DMS153 treated with DMSO at 0.1 percent for 48 hours (cell line): Measurements from ENCODE around the gene SFMBT2.
"Not testable (repeated sequence)": the region's sequence is repeated elsewhere in the genome, so short reads cannot be mapped to it uniquely, and the experiment has no call there.

Source experiments
- DNase-seq: peaks from one replicate; lab custom pipeline; 2025; ENCODE audit not compliant: unreplicated experiment; lab: John Stamatoyannopoulos, UW

Gene SFMBT2

DNA sequence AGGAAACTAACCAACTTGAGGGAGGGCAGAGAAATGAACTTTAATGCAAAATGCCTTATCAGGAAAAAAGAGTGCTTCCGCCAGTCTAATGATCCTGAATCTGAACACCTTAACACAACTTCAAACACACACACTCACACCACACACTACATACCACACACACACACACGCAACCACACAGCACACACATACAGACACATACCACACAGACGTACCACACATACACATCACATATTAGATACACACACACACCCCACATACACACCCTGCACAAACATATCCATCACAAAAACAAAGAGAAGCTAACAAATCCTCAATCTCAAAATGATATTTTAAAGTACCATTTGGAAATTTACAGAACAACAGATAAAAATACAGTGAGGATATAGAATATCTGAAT, 175.5 kb downstream of the SFMBT2 start:
- no peak for DNase-seq

DNA sequence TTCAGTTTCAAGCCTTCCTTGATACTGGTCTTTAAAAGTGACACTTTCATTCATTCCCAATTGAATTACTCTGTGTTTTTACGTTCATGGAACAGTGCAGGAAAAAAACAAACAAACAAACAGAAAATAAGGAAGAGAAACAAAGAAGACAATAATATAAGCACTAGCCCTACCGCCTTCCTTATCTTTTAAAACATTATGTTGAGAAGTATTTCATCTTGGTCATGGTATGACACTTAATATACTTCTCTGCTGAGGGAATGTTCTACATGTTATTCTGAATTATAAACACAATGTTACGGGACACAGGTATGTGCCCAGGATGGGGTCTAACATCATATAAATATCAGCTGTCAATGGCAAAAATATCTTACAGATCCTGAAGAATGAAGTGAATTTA, 176.7 kb downstream of the SFMBT2 start:
- DNase-seq = no peak

GRCh38 chr10:7233259-7233991, 177.4 kb downstream of the SFMBT2 start:
- no peak for DNase-seq

DNA sequence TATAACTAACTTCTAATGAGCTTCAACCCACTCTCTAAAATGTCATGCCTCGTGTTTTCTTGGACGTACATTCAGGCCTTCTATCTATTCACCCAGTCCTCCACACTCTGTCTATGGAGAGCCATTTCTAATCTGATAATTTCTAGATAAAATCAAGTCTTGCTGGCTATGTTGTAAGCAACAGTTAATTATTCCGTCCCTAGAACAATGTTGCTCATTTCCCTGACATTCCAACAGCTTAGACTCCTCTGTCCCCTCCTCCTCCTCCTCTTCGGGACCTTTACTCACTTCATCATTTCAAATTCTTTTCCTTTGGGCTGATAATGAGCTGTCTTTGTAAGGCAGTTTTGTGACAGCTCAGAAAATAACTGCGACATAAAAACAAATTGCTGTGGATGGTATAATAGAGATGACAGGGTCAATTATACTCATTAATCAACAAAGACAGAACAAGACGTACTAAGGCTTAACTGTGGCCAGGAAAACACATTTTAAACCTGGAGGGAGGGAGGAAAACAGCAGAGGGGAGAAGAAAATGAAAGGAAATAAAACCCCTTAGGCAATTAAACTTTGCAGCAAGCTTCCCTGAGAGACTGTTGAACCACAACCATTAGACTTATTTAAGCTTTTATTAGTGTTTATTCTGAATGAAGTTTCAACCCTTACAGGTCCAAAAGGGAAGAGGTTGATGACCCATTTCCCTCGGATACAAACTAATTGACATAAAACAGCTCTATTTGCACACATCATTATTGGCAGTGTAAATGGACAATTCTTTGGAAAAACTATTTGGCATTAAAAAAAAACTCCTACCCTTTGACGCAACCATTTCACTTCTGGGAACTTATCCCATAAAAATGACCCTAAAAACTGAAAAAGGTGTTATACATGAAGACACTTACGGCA, 179.1 kb downstream of the SFMBT2 start:
- DNase-seq = no peak

- no peak for DNase-seq
Observed at GRCh38 chr10:7230951-7231350, 179.9 kb downstream of the SFMBT2 start.

DNA sequence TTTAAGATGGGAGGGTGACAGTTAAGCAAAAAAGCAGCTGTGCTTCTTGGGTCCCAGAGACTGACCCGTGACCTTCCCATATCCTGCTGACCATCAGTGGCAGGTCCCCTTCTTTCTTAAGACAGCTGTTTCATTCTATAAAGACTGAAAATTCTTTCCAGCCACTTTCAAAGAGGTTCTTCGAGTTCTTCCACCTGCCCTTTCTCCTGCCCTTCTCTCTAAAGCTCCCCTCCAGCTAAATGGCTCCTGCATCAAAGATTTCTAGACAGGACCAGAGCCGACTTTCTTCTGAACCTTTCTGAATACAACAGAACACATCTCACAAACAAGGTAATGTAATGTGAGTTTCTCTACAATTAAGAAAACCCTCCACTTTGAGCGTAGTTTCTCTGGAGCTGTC, 180.8 kb downstream of the SFMBT2 start:
- no peak for DNase-seq

DNA sequence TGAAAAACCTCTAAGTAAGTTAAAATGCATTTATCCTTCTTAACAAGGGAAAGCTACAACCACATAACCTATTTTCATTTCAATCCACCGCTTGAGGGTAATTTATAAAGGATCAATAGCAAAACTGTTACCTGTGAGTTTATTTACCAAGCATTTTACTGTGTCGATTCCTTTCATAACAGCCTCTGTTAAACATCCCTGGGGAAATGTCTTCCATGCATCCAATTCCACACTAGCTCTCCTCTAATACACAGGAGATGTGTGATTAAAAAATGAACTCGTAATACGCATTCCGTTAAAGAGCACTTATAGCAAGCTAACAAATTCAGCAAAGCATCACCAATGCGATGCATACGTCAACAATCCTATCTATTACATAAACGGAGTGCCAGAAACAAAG, 185.7 kb downstream of the SFMBT2 start:
- no peak for DNase-seq

- no peak for DNase-seq
Observed at GRCh38 chr10:7218968-7219367, 191.9 kb downstream of the SFMBT2 start.

DNA sequence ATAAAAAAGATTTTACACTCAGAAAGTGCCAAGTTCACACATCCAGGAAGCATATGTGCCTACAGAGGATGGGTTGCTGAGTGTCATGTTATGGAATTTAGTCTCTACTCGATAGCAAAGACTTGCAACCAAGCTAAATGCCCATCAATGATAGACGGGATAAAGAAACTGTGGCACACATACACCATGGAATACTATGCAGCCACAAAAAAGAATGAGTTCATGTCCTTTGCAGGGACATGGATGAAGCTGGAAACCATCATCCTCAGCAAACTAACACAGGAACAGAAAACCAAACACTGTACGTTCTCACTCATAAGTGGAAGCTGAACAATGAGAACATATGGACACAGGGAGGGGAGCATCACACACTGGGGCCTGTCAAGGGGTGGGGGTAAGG, 198.1 kb downstream of the SFMBT2 start:
- DNase-seq = not testable (repeated sequence)

- DNase-seq = no peak
Observed at GRCh38 chr10:7211857-7212577, 198.8 kb downstream of the SFMBT2 start.

DNA sequence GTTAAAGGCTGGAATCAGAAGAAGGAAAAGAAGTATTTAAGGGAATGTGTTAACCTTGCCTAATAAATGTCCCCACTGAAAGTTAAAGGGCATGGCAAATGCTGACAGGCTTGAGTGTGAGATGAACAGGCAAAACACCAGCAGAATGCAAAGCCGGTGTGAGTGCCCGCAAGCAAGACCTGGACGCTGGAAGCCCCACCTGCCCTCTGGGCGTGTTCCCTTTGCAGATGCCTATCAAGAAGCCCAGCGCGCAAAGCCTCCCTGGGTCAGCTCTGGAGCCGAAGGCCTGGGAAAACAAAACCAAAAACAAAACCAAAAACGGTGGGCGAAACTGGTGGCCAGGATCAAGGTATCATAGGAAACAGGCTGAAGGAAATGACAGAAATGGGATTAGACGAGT, 200.3 kb downstream of the SFMBT2 start:
- no peak for DNase-seq

GRCh38 chr10:7209458-7209857, 201.4 kb downstream of the SFMBT2 start:
- no peak for DNase-seq

DNA sequence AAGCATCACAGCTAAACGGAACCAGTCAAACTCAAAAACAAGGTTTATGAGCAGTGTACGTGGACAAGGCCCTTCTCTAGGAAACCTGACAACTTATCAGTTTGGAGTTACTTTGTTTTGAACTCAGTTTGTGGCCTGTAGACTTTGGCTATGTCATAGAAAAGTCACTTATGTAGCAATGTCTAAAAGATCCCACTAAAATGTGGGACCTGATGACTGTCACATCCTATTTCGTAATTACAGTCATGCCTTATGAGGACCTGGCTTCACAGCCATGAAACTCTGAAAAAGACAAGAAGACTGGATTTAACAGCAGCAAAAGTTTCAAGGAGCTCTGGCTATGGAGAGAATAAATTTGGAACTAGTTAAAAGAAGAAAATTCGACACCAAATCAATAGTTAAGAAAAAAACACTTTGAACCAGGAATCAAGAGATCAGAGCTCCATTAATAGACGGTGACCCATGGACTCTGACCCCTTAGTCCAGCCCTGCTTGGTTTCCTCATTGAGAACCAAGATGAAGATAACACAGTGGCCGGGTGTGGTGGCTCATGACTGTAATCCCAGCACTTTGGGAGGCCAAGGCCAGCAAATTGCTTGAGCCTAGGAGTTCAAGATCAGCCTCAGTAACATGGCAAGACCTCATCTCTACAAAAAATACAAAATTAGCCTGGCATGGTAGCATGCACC, 204.3 kb downstream of the SFMBT2 start:
- DNase-seq = no peak

GRCh38 chr10:7205656-7206055, 205.2 kb downstream of the SFMBT2 start:
- no peak for DNase-seq

DNA sequence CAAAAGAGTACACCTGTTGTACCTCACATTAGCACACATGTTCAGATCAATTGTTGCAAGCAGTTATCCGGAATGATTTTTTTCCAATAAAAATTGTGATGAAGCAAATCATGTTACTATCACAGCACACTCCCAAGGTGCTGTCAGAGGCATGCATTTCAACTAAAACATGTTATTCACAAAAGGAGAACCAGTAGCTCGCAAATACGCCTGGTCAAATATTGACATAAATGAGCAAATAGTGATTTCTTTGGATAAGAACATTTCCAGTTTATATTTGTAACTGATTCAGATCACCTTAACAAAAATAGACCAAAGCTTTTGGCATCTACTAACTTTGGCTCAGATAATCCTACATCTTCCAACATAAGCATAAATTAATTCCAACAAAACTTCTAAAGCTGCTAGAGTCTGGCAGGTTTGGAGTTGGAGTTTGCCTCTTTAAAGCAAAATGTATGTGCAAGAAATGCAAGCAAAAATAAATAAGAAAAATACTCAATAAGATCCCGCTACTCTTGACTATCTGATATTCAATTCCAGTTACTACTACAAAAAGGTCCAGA, 208.0 kb downstream of the SFMBT2 start:
- no peak for DNase-seq

DNA sequence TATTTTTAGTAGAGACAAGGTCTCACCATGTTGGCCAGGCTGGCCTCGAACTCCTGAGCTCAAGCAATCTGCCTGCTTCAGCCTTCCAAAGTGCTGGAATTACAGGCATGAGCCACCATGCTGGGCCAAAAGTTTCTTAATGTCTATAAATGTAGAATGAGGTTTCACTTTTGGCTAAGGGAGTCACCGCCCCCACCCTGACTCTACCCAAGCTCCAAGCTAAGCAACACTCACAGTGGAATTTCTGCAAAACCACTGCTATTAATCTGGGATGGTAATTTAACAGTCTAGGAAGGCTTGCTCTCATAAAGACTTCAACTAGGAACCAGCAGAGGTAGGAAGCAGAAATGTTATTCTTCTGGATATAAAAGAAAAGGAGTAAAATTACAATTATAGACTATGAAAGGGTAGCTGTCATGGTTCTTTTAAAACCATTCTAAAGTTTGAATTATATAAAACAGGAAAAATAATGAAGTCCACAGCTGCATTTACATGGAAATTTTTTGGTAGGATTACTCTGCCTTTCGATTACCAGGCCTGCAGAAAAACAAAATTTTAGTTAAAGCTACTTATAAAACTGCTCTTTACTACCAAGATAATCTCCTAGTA, 211.6 kb downstream of the SFMBT2 start:
- no peak for DNase-seq

GRCh38 chr10:7196284-7196683, 214.6 kb downstream of the SFMBT2 start:
- no peak for DNase-seq

- DNase-seq = no peak
Observed at GRCh38 chr10:7195118-7195517, 215.7 kb downstream of the SFMBT2 start.

DNA sequence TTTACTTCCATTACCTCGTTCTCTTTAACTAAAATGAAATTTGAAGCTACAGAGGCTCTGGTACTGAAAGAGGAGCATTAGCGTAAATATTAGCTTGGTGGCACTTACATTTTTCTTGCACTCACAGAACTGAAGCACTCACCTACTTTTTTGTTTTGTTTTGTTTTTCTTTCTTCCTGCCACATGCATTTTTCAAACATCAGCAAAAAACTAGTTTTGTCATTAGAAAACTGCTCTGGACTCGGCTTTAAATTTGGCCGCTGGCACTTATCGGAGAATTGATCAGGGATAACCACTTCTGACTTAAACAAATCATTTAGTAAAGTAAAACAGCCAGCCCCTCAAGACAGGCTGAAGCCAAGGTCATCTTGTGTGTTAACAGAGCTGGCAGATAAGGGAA, 216.3 kb downstream of the SFMBT2 start:
- no peak for DNase-seq

- DNase-seq = no peak
Observed at GRCh38 chr10:7193369-7193768, 217.5 kb downstream of the SFMBT2 start.
